ENCODE data around the gene RBM33. TPM values are rescaled to one million over a fixed set of nuclear protein-coding genes. Genes with fewer than 3 reads are reported as not detected.

RBM33 gene
- total RNA-seq, 1 donor from 2014 or later, result 50.5 TPM

GRCh38 chr7:155775691-155776090, 131.2 kb downstream of the RBM33 start:
- no peak for TF ChIP-seq EZH2 (IDR thresholded peaks at IDR 0.05; ENCODE audit: insufficient read depth, low read length)
- TF ChIP-seq CTCF (IDR thresholded peaks at IDR 0.05; ENCODE audit: insufficient read depth, low read depth, low read length), result no peak
- Histone ChIP-seq H3K4me3 (ENCODE audit: insufficient read depth, low read depth, low read length) (no peak overlapping the region), H3K4me1 (ENCODE audit: insufficient read depth, low read length) (no peaks in the 10 kb centered on the region), H2AFZ (ENCODE audit: low read depth, low read length) (no peak overlapping the region), H3K9ac (ENCODE audit: low read length) (no peak overlapping the region), H3K79me2 (ENCODE audit: insufficient read depth, low read length) (no peaks in the 10 kb centered on the region), H3K4me2 (ENCODE audit: low read length) (no peak overlapping the region), H4K20me1 (ENCODE audit: insufficient read depth, low read length) (peaks cover 28% of the 10 kb centered on the region), H3K36me3 (ENCODE audit: insufficient read depth, low read length) (peaks cover 28% of the 10 kb centered on the region), H3K27me3 (ENCODE audit: insufficient read depth, low read length) (no peaks in the 10 kb centered on the region), H3K9me3 (ENCODE audit: insufficient read depth, low read depth, low read length) (no peaks in the 10 kb centered on the region), H3K27ac (ENCODE audit: low read depth, low read length) (no peak overlapping the region)
- no peak for FAIRE-seq
- no peaks in the 10 kb centered on the region for H3K9me3 Mint-ChIP-seq (ENCODE audit: unreplicated experiment)
- no peaks in the 10 kb centered on the region for H3K27me3 Mint-ChIP-seq (ENCODE audit: low read depth, unreplicated experiment)
- H3K4me3 Mint-ChIP-seq (ENCODE audit: unreplicated experiment), result no peak overlapping the region
- H3K36me3 Mint-ChIP-seq (ENCODE audit: low read depth, unreplicated experiment), result peaks cover 14% of the 10 kb centered on the region
- no peak for DNase-seq (ENCODE audit: low read depth)
- peaks cover 3% of the 10 kb centered on the region for H3K4me1 Mint-ChIP-seq (ENCODE audit: low read depth, unreplicated experiment)
- H3K27ac Mint-ChIP-seq (ENCODE audit: unreplicated experiment), result no peak overlapping the region

GRCh38 chr7:155776606-155777005, 132.1 kb downstream of the RBM33 start:
- FAIRE-seq, result no peak
- H3K4me3 ChIP-seq (ENCODE audit: insufficient read depth, low read depth, low read length), result no peak overlapping the region
- H3K9me3 Mint-ChIP-seq (ENCODE audit: unreplicated experiment), result no peaks in the 10 kb centered on the region
- no peak overlapping the region for H3K9ac ChIP-seq (ENCODE audit: low read length)
- H3K27me3 Mint-ChIP-seq (ENCODE audit: low read depth, unreplicated experiment), result no peaks in the 10 kb centered on the region
- H3K4me1 ChIP-seq (ENCODE audit: insufficient read depth, low read length), result no peaks in the 10 kb centered on the region
- no peak for DNase-seq (ENCODE audit: low read depth)
- no peak overlapping the region for H2AFZ ChIP-seq (ENCODE audit: low read depth, low read length)
- no peaks in the 10 kb centered on the region for H3K4me1 Mint-ChIP-seq (ENCODE audit: low read depth, unreplicated experiment)
- H3K27ac Mint-ChIP-seq (ENCODE audit: unreplicated experiment), result no peak overlapping the region
- no peak overlapping the region for H3K27ac ChIP-seq (ENCODE audit: low read depth, low read length)
- no peaks in the 10 kb centered on the region for H3K79me2 ChIP-seq (ENCODE audit: insufficient read depth, low read length)
- peaks cover 24% of the 10 kb centered on the region for H4K20me1 ChIP-seq (ENCODE audit: insufficient read depth, low read length)
- no peaks in the 10 kb centered on the region for H3K27me3 ChIP-seq (ENCODE audit: insufficient read depth, low read length)
- no peak overlapping the region for H3K4me2 ChIP-seq (ENCODE audit: low read length)
- H3K36me3 ChIP-seq (ENCODE audit: insufficient read depth, low read length), result peaks cover 25% of the 10 kb centered on the region
- H3K9me3 ChIP-seq (ENCODE audit: insufficient read depth, low read depth, low read length), result no peaks in the 10 kb centered on the region
- peaks cover 22% of the 10 kb centered on the region for H3K36me3 Mint-ChIP-seq (ENCODE audit: low read depth, unreplicated experiment)
- H3K4me3 Mint-ChIP-seq (ENCODE audit: unreplicated experiment), result no peak overlapping the region
- TF ChIP-seq CTCF (IDR thresholded peaks at IDR 0.05; ENCODE audit: insufficient read depth, low read depth, low read length) (no peak), EZH2 (IDR thresholded peaks at IDR 0.05; ENCODE audit: insufficient read depth, low read length) (no peak)

- Histone ChIP-seq H3K4me1 (ENCODE audit: insufficient read depth, low read length) (no peaks in the 10 kb centered on the region), H4K20me1 (ENCODE audit: insufficient read depth, low read length) (peaks cover 27% of the 10 kb centered on the region), H3K9me3 (ENCODE audit: insufficient read depth, low read depth, low read length) (no peaks in the 10 kb centered on the region), H3K4me3 (ENCODE audit: insufficient read depth, low read depth, low read length) (no peak overlapping the region), H3K27me3 (ENCODE audit: insufficient read depth, low read length) (no peaks in the 10 kb centered on the region), H3K36me3 (ENCODE audit: insufficient read depth, low read length) (peaks cover 22% of the 10 kb centered on the region), H2AFZ (ENCODE audit: low read depth, low read length) (no peak overlapping the region), H3K27ac (ENCODE audit: low read depth, low read length) (no peak overlapping the region), H3K9ac (ENCODE audit: low read length) (no peak overlapping the region), H3K4me2 (ENCODE audit: low read length) (no peak overlapping the region), H3K79me2 (ENCODE audit: insufficient read depth, low read length) (no peaks in the 10 kb centered on the region)
- no peak for FAIRE-seq
- Mint-ChIP-seq H3K27ac (ENCODE audit: unreplicated experiment) (no peak overlapping the region), H3K4me1 (ENCODE audit: low read depth, unreplicated experiment) (no peaks in the 10 kb centered on the region), H3K36me3 (ENCODE audit: low read depth, unreplicated experiment) (peaks cover 23% of the 10 kb centered on the region), H3K27me3 (ENCODE audit: low read depth, unreplicated experiment) (no peaks in the 10 kb centered on the region), H3K4me3 (ENCODE audit: unreplicated experiment) (no peak overlapping the region), H3K9me3 (ENCODE audit: unreplicated experiment) (no peaks in the 10 kb centered on the region)
- no peak for DNase-seq (ENCODE audit: low read depth)
- TF ChIP-seq EZH2 (IDR thresholded peaks at IDR 0.05; ENCODE audit: insufficient read depth, low read length) (no peak), CTCF (IDR thresholded peaks at IDR 0.05; ENCODE audit: insufficient read depth, low read depth, low read length) (no peak)
Observed at GRCh38 chr7:155778349-155778748, 133.9 kb downstream of the RBM33 start.
